ENCODE measurements around the gene TSPAN31. TPM values are rescaled to one million over a fixed set of nuclear protein-coding genes. Genes with fewer than 3 reads are reported as not detected.

TSPAN31 gene
- total RNA-seq, 2 experiments from 2014 or later, result 6.4 to 7.7 TPM

DNA sequence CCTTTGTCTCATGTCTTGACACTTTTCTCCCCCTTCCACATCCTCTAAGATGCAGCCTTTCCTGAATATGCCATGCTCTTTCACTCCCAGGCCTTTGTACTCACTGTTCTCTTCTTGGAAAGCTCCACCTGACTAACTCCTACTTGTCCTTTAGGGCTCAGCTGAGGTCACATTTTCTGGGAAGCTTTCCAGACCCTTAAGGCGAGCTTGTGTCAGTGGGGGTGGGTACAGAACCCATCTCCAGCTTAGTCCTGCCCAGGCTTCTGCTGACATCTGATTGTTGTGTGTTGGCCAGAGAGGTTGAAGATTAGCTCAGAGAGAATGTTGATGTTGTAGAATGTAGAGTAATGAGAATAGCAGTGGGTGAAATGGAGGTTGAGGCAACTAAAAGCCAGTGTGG, 34.9 kb downstream of the TSPAN31 start:
- intact Hi-C loops (cut with micrococcal nuclease), result loop anchor here (5.0 kb wide), 1 partner anchor 197 kb away; no protein-coding TSS in a partner anchor
- no peak for DNase-seq
- H3K27ac Mint-ChIP-seq, result no peak overlapping the region
- CTCF ChIA-PET, result interaction anchor here (0.8 to 1.2 kb wide), 3 partner anchors 15 to 47 kb away, joined by 3 to 5 read pairs (median 4); no protein-coding TSS in a partner anchor
- H3K9me3 Mint-ChIP-seq, result no peaks in the 10 kb centered on the region
- H3K4me3 Mint-ChIP-seq, result no peak overlapping the region
- H3K36me3 Mint-ChIP-seq (ENCODE audit: low read depth), result peaks cover 11% of the 10 kb centered on the region
- H3K27me3 Mint-ChIP-seq (ENCODE audit: low read depth), result no peaks in the 10 kb centered on the region
- H3K4me1 Mint-ChIP-seq (ENCODE audit: low read depth), result peaks cover 27% of the 10 kb centered on the region

DNA sequence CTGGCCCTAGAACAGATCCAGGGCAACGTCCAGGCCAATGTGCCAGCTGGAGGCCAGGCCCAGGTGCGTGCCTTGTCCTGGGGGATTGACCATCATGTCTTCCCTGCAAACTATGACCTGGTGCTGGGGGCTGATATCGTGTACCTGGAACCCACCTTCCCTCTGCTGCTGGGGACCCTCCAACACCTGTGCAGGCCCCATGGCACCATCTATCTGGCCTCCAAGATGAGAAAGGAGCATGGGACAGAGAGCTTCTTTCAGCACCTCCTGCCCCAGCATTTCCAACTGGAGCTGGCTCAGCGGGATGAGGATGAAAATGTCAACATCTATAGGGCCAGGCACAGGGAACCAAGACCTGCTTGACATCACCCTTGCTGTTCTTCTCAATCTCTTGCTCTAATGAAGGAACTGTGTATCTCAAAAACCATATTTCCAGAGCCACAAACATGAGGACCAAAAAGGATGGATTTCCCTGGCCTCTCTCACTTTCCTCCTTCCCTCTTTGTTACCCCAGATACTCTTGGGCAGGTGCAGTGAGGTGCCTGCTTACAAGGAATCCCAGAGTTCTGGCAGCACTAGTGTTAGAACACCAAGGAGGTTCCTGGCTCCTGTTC, 35.6 kb downstream of the TSPAN31 start:
- CTCF ChIA-PET, result interaction anchor here (1.2 to 1.9 kb wide), 5 partner anchors 16 to 57 kb away, joined by 3 to 6 read pairs (median 4); no protein-coding TSS in a partner anchor
- intact Hi-C loops (cut with micrococcal nuclease), result loop anchor here (5.0 kb wide), 1 partner anchor 198 kb away; no protein-coding TSS in a partner anchor
- no peak for DNase-seq
- Mint-ChIP-seq H3K4me3 (no peak overlapping the region), H3K9me3 (no peaks in the 10 kb centered on the region), H3K27ac (no peak overlapping the region), H3K4me1 (ENCODE audit: low read depth) (peaks cover 27% of the 10 kb centered on the region), H3K27me3 (ENCODE audit: low read depth) (no peaks in the 10 kb centered on the region), H3K36me3 (ENCODE audit: low read depth) (peaks cover 11% of the 10 kb centered on the region)

DNA sequence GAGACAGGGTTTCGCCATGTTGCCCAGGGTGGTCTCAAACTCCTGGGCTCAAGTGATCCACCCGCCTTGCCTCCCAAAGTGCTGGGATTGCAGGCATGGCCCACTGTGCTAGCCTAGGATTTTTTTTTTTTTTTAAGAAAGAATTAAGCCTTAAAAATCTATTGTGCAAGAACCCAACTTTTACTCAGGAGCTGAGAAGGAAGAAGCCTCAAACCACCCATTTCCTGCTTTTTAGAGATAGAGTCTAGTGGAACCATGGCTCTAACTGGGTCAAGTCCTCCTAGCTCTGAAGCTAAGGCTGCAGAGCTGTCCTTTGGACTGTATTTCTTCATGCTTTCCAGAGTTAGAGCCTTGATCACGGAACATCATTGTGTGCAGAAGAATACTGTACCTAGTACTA, 36.4 kb downstream of the TSPAN31 start:
- Mint-ChIP-seq H3K27me3 (ENCODE audit: low read depth) (no peaks in the 10 kb centered on the region), H3K4me3 (no peak overlapping the region), H3K36me3 (ENCODE audit: low read depth) (peaks cover 13% of the 10 kb centered on the region), H3K4me1 (ENCODE audit: low read depth) (peaks cover 29% of the 10 kb centered on the region), H3K9me3 (no peaks in the 10 kb centered on the region), H3K27ac (peak overlapping the region; percentile 86)
- DNase-seq, result no peak
- CTCF ChIA-PET, result interaction anchor here (0.9 to 2.9 kb wide), 15 partner anchors 9 to 122 kb away, joined by 3 to 10 read pairs (median 5); partner anchors contain the start of genes AVIL, CYP27B1, EEF1AKMT3 and METTL1
- intact Hi-C loops (cut with micrococcal nuclease), result loop anchor here (5.0 kb wide), 1 partner anchor 199 kb away; no protein-coding TSS in a partner anchor

DNA sequence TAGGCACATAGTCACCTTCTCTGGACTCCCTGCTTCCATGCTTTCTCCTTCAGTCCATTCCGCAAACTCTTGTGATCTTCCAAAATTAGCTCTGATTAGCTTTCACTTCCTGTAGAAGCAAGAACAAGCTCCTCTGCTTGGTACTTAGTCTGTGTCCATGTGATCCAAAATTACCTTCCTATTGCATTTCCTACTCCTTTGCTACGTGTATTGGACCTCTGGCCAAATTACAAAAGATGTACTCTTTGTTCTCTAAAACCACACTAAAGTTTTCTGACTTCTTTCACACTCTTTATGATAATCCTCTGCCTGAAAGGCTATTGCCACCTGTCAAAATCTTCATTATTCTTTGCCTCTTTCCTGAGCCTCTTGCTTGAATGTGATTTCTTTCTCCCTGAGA, 37.0 kb downstream of the TSPAN31 start:
- no peak for DNase-seq
- H3K4me1 Mint-ChIP-seq (ENCODE audit: low read depth), result peaks cover 29% of the 10 kb centered on the region
- H3K36me3 Mint-ChIP-seq (ENCODE audit: low read depth), result peaks cover 16% of the 10 kb centered on the region
- no peaks in the 10 kb centered on the region for H3K9me3 Mint-ChIP-seq
- intact Hi-C loops (cut with micrococcal nuclease), result loop anchor here (1.0 to 5.0 kb wide), 8 partner anchors 10 to 200 kb away; partner anchors contain the start of genes CDK4, EEF1AKMT3 and METTL1
- CTCF ChIA-PET, result interaction anchor here (0.7 to 2.9 kb wide), 16 partner anchors 9 to 136 kb away, joined by 3 to 10 read pairs (median 4); partner anchors contain the start of genes AVIL, CYP27B1, EEF1AKMT3 and METTL1
- no peak overlapping the region for H3K4me3 Mint-ChIP-seq
- H3K27me3 Mint-ChIP-seq (ENCODE audit: low read depth), result no peaks in the 10 kb centered on the region
- peak overlapping the region; percentile 86 for H3K27ac Mint-ChIP-seq

DNA sequence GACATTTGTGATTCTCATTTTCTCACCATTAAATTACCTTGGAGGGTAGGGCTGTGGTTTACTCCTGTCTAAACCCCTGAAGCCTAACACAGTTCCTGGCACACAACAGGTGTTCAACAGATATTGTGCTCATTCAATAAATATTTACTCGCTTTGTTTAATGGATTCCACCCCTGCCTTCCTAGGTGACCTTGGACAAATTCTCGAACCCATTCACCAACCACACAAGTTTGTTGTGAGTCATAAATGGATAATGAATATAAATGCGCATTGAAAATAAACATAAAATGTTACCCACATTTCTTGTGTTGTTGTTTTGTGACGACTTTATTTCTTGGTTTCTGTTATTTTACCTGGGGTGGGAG, 37.4 kb downstream of the TSPAN31 start:
- intact Hi-C loops (cut with micrococcal nuclease), result loop anchor here (1.0 to 5.0 kb wide), 8 partner anchors 10 to 200 kb away; partner anchors contain the start of genes CDK4, EEF1AKMT3 and METTL1
- Mint-ChIP-seq H3K4me3 (peak overlapping the region; percentile 100), H3K9me3 (no peaks in the 10 kb centered on the region), H3K36me3 (ENCODE audit: low read depth) (peaks cover 17% of the 10 kb centered on the region), H3K27ac (peak overlapping the region; percentile 86), H3K4me1 (ENCODE audit: low read depth) (peaks cover 29% of the 10 kb centered on the region), H3K27me3 (ENCODE audit: low read depth) (no peaks in the 10 kb centered on the region)
- no peak for DNase-seq
- CTCF ChIA-PET, result interaction anchor here (0.7 to 2.9 kb wide), 13 partner anchors 11 to 135 kb away, joined by 3 to 20 read pairs (median 5); partner anchors contain the start of gene AVIL

DNA sequence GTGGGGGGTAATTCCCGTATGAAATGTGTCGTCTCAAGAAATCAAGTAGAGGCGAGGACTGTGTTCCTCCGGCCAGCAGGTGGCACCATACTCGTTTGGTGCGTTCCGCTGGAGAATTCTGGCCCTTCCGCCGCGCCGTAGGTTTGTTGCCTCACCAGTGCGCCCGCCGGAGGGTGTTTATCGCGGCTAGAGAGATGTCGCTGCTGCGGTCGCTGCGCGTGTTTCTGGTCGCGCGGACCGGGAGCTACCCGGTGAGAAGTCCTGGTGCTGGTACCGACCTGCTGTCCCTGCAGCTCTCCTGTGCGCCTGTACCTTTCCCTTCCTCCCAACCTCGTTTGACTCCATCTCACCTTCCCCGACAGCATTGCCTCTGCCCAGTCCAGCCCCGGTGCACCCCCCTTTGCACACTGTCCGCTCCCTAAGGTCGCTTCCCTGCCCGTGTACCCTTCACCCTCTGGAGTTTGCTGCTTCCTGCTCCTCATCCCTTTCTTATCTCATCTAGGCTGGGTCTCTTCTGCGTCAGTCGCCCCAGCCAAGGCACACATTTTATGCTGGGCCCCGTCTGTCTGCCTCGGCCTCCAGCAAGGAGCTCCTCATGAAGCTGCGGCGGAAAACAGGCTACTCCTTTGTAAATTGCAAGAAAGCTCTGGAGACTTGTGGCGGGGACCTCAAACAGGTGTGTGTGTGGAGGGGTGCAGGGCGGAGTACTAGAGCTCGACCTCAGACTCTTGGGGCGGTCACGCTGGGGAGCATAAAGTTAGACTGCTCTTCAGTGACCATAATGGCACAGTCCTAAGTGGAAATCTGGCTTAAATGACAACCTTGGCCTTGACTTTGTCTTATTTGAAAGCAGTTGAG, 38.0 kb downstream of the TSPAN31 start, which contains the start of gene TSFM:
Gene TSFM (plus strand): TSS at position 180 of the 858 bp plus-strand sequence. CDS start 15 bp downstream, at position 195.
- H3K9me3 Mint-ChIP-seq, result no peaks in the 10 kb centered on the region
- peak within 1 kb of the TSS; percentile 100 for H3K4me3 Mint-ChIP-seq
- H3K27me3 Mint-ChIP-seq (ENCODE audit: low read depth), result no peaks in the 10 kb centered on the region
- peaks cover 29% of the 10 kb centered on the region for H3K4me1 Mint-ChIP-seq (ENCODE audit: low read depth)
- CTCF ChIA-PET, result interaction anchor here (0.6 to 2.9 kb wide), 21 partner anchors 10 to 124 kb away, joined by 3 to 20 read pairs (median 5); partner anchors contain the start of genes AVIL and CDK4
- peak; percentile 99 for DNase-seq
- intact Hi-C loops (cut with micrococcal nuclease), result loop anchor here (1.0 to 5.0 kb wide), 8 partner anchors 11 to 201 kb away; partner anchors contain the start of genes CDK4, EEF1AKMT3 and METTL1
- H3K36me3 Mint-ChIP-seq (ENCODE audit: low read depth), result peaks cover 20% of the 10 kb centered on the region
- H3K27ac Mint-ChIP-seq, result peak within 1 kb of the TSS; percentile 86

DNA sequence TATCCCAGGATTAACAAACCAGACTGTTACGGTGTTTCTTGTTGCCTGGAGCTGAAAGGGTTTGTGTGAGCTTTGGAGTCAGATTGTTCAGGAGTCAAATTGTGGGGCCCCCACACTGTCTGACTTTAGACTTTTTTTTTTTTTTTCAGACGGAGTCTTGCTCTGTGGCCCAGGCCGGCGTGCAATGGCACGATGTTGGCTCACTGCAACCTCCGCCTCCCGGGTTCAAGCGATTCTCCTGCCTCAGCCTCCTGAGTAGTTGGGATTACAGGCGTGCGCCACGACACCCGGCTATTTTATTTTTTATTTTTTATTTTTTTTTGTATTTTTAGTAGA, 38.6 kb downstream of the TSPAN31 start:
- H3K27me3 Mint-ChIP-seq (ENCODE audit: low read depth), result no peaks in the 10 kb centered on the region
- no peak overlapping the region for H3K27ac Mint-ChIP-seq
- no peak for DNase-seq
- no peaks in the 10 kb centered on the region for H3K9me3 Mint-ChIP-seq
- H3K4me3 Mint-ChIP-seq, result peak overlapping the region; percentile 100
- CTCF ChIA-PET, result interaction anchor here (0.8 to 2.9 kb wide), 17 partner anchors 10 to 124 kb away, joined by 3 to 20 read pairs (median 5); partner anchors contain the start of genes AVIL and CDK4
- peaks cover 29% of the 10 kb centered on the region for H3K4me1 Mint-ChIP-seq (ENCODE audit: low read depth)
- intact Hi-C loops (cut with micrococcal nuclease), result loop anchor here (2.0 to 5.0 kb wide), 2 partner anchors 19 to 201 kb away; no protein-coding TSS in a partner anchor
- peaks cover 22% of the 10 kb centered on the region for H3K36me3 Mint-ChIP-seq (ENCODE audit: low read depth)

DNA sequence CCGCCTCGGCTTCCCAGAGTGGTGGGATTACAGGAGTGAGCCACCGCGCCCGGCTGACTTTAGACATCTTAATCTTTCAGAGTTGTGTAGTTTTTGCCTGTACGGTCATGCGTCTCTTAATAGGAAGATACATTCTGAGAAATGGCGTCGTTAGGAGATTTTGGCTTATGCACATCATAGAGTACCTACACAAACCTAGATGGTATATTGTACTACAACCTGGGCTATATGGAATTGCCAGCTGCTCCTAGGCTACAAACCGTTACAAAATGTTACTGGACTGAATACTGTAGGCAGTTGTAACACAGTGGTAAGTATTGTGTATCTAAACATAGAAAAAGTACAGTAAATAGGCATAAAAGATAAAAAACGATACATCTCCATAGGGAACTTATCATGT, 39.0 kb downstream of the TSPAN31 start:
- peaks cover 31% of the 10 kb centered on the region for H3K4me1 Mint-ChIP-seq (ENCODE audit: low read depth)
- CTCF ChIA-PET, result interaction anchor here (0.9 to 2.9 kb wide), 12 partner anchors 9 to 123 kb away, joined by 3 to 20 read pairs (median 5); no protein-coding TSS in a partner anchor
- peaks cover 26% of the 10 kb centered on the region for H3K36me3 Mint-ChIP-seq (ENCODE audit: low read depth)
- no peaks in the 10 kb centered on the region for H3K27me3 Mint-ChIP-seq (ENCODE audit: low read depth)
- peak overlapping the region; percentile 15 for H3K27ac Mint-ChIP-seq
- H3K9me3 Mint-ChIP-seq, result no peaks in the 10 kb centered on the region
- no peak for DNase-seq
- intact Hi-C loops (cut with micrococcal nuclease), result loop anchor here (2.0 to 5.0 kb wide), 2 partner anchors 19 to 202 kb away; no protein-coding TSS in a partner anchor
- peak overlapping the region; percentile 68 for H3K4me3 Mint-ChIP-seq

DNA sequence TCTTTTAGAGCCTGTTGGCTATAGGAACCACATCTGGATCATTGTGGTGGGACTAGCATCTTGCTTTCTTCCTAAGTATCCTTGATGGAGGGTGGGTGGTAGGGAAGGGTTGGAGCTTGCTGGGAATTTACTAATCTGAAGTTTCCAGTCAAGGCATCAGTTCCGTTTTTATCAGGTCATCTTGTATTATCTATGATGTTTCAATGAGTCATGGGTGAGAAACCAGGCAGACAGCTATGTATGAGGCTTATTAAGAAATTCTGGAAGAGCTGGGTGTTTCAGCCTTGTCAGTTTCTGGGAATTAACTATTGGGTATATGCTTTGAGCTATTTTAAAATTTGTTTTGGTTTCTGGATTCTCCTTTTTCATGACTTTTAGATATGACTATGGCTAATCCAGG, 49.1 kb downstream of the TSPAN31 start:
- Mint-ChIP-seq H3K4me3 (no peak overlapping the region), H3K36me3 (ENCODE audit: low read depth) (peaks cover 23% of the 10 kb centered on the region), H3K4me1 (ENCODE audit: low read depth) (peaks cover 13% of the 10 kb centered on the region), H3K27me3 (ENCODE audit: low read depth) (no peaks in the 10 kb centered on the region), H3K9me3 (no peaks in the 10 kb centered on the region), H3K27ac (peak overlapping the region; percentile 76)
- intact Hi-C loops (cut with micrococcal nuclease), result no loop called here
- CTCF ChIA-PET, result interaction anchor here (1.0 to 2.7 kb wide), 6 partner anchors 9 to 111 kb away, joined by 3 to 20 read pairs (median 4); partner anchors contain the start of gene TSFM
- DNase-seq, result no peak

DNA sequence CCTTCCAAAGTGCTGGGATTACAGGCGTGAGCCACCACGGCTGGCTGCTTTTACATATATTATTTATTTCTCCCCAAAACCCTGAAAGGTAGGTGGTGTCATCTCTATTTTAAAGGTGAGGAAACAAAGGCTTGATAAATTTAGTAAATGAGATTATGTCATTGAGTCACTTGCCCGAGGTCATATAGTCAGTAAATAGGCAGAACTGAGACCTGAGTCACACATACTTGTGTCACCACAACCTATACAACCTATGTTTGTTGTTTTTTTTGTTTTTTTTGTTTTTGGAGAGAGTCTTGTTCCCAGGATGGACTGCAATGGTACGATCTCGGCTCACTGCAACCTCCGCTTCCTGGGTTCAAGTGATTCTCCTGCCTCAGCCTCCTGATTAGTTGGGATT, 50.5 kb downstream of the TSPAN31 start:
- Mint-ChIP-seq H3K4me1 (ENCODE audit: low read depth) (peaks cover 13% of the 10 kb centered on the region), H3K4me3 (no peak overlapping the region), H3K9me3 (no peaks in the 10 kb centered on the region), H3K36me3 (ENCODE audit: low read depth) (peaks cover 21% of the 10 kb centered on the region), H3K27ac (no peak overlapping the region), H3K27me3 (ENCODE audit: low read depth) (no peaks in the 10 kb centered on the region)
- no peak for DNase-seq
- CTCF ChIA-PET, result interaction anchor here (1.1 to 2.1 kb wide), 3 partner anchors 8 to 39 kb away, joined by 3 to 14 read pairs (median 4); no protein-coding TSS in a partner anchor
- intact Hi-C loops (cut with micrococcal nuclease), result no loop called here

DNA sequence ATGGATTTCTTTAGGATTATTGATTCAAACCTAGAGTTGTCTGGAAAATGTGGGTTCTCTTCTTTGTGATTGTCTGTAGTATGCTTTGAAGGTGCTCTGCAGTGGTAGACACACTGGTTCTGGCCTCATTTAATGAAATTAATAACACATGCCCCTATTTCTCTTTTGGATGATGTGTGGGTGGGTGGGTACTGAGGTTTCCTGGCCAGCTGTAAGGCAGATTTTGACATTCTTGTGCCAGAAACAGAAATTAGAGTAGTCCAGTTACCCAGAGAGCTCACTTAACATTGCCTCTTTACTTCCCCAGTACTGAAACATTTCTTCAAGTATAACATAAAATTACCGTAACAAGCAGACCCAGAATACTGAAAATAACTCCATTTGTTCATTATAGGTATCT, 52.2 kb downstream of the TSPAN31 start:
- peaks cover 20% of the 10 kb centered on the region for H3K36me3 Mint-ChIP-seq (ENCODE audit: low read depth)
- DNase-seq, result no peak
- CTCF ChIA-PET, result interaction anchor here (2.7 to 21.5 kb wide), 2 partner anchors 14 to 105 kb away, joined by 8 to 255 read pairs; partner anchors contain the start of gene TSFM

More for the DNA sequence above, 52.2 kb downstream of the TSPAN31 start:
- H3K4me3 Mint-ChIP-seq, result no peak overlapping the region
- H3K27me3 Mint-ChIP-seq (ENCODE audit: low read depth), result no peaks in the 10 kb centered on the region
- H3K27ac Mint-ChIP-seq, result peak overlapping the region; percentile 4
- H3K4me1 Mint-ChIP-seq (ENCODE audit: low read depth), result peaks cover 13% of the 10 kb centered on the region
- intact Hi-C loops (cut with micrococcal nuclease), result no loop called here
- H3K9me3 Mint-ChIP-seq, result no peaks in the 10 kb centered on the region

Data from activated naive CD4-positive, alpha-beta T cell treated with anti-CD3 and anti-CD28 coated beads for 36 hours (primary cell).